Peyer's patch (tissue), 4 donors: ENCODE data around the gene PATJ. TPM values are rescaled to one million over a fixed set of nuclear protein-coding genes. Genes with fewer than 3 reads are reported as not detected.
A peak's percentile ranks its signal among the peaks of the same experiment; 100 is the strongest.

ENCODE experiments used
- DNase-seq, 3 donors: peaks; one replicate each; pipeline ENCODE4 v3.0.0-alpha.2; 2017 to 2019
- H3K27ac ChIP-seq, 4 donors: fragments of 200-600 bp; sonication (generic); one replicate each; pipeline ENCODE4 v1.5.1; 2016 to 2019
- H3K27me3 ChIP-seq, 2 donors: fragments of 200-600 bp; sonication (generic); one replicate each; pipeline ENCODE4 v1.5.1; 2019
- H3K36me3 ChIP-seq, 3 donors: fragments of 200-600 bp; sonication (generic); one replicate each; pipeline ENCODE4 v1.5.1; 2016 to 2019
- H3K4me1 ChIP-seq, 4 donors: fragments of 200-600 bp; sonication (generic); one replicate each; pipeline ENCODE4 v1.5.1; 2016 to 2019
- H3K4me3 ChIP-seq, 4 donors: fragments of 200-600 bp; sonication (generic); 1 replicate in 3 of 4; 2 replicates in 1 of 4; pipeline ENCODE4 v1.5.1; 2016 to 2019; ENCODE audit warnings: mild to moderate bottlenecking in 1 of 4
- H3K9me3 ChIP-seq, 4 donors: fragments of 200-600 bp; sonication (generic); one replicate each; pipeline ENCODE4 v1.5.1; 2016 to 2019; ENCODE audit warnings: mild to moderate bottlenecking in 1 of 4
- CTCF ChIP-seq, 6 experiments: fragments of 450-650 bp in 4 of 6; fragments of 200-600 bp in 2 of 6; sonication (generic) in 1 of 6; IDR thresholded peaks; one replicate each; pipeline ENCODE4 v1.5.1; 2017 to 2019; ENCODE audit warnings: antibody characterized with exemption in 6 of 6, mild to moderate bottlenecking in 3 of 6, moderate library complexity in 1 of 6
- POLR2A ChIP-seq, 2 donors: fragments of 450-650 bp; IDR thresholded peaks; one replicate each; pipeline ENCODE4 v1.5.1; 2017; ENCODE audit warnings: antibody characterized with exemption in 2 of 2, mild to moderate bottlenecking in 2 of 2, moderate library complexity in 2 of 2
- total RNA-seq, 4 donors: library from RNA; depleted of rRNA; stranded (reverse); fragments of >200 nt; gene quantifications; one replicate each; pipeline ENCODE4 v1.1.0, GENCODE V29; 2016

The PATJ gene
- total RNA-seq, 4 donors from 2014 or later: 142 to 153 (median 153) TPM

- H3K4me3 ChIP-seq: no peak overlapping the region
- no peaks in the 10 kb centered on the region for H3K9me3 ChIP-seq
- peaks cover 0 to 4% (median 0%) of the 10 kb centered on the region in 3 donors for H3K36me3 ChIP-seq
- no peak for DNase-seq
- no peaks in the 10 kb centered on the region for H3K27me3 ChIP-seq
- H3K27ac ChIP-seq: no peak overlapping the region
- TF ChIP-seq CTCF (IDR thresholded peaks at IDR 0.05) (no peak), POLR2A (IDR thresholded peaks at IDR 0.05) (no peak)
- H3K4me1 ChIP-seq: no peaks in the 10 kb centered on the region
Measured at GRCh38 chr1:62117018-62117750, 374.9 kb downstream of the PATJ start.

GRCh38 chr1:62126579-62127290 lies 384.5 kb downstream of the PATJ start:
- Histone ChIP-seq H3K4me3 (no peak overlapping the region), H3K27ac (no peak overlapping the region), H3K27me3 (no peaks in the 10 kb centered on the region), H3K4me1 (no peaks in the 10 kb centered on the region), H3K9me3 (no peaks in the 10 kb centered on the region), H3K36me3 (peaks cover 0 to 32% (median 0%) of the 10 kb centered on the region in 3 donors)
- TF ChIP-seq CTCF (IDR thresholded peaks at IDR 0.05) (no peak), POLR2A (IDR thresholded peaks at IDR 0.05) (no peak)
- DNase-seq: no peak

GRCh38 chr1:62128745-62129144 lies 386.5 kb downstream of the PATJ start:
- H3K36me3 ChIP-seq: peaks cover 0 to 35% (median 0%) of the 10 kb centered on the region in 3 donors

GRCh38 chr1:62131093-62131725 lies 388.9 kb downstream of the PATJ start:
- no peak overlapping the region for H3K27ac ChIP-seq
- peak in 1 of 3 donors; percentile 58 for DNase-seq
- no peaks in the 10 kb centered on the region for H3K4me1 ChIP-seq
- H3K36me3 ChIP-seq: peaks cover 0 to 35% (median 0%) of the 10 kb centered on the region in 3 donors
- TF ChIP-seq POLR2A (IDR thresholded peaks at IDR 0.05) (no peak), CTCF (IDR thresholded peaks at IDR 0.05) (peak in 4 of 6 experiments; percentile 58 to 73 (median 62))
- no peaks in the 10 kb centered on the region for H3K9me3 ChIP-seq
- H3K4me3 ChIP-seq: no peak overlapping the region
- no peaks in the 10 kb centered on the region for H3K27me3 ChIP-seq

More at GRCh38 chr1:62128745-62129144, 386.5 kb downstream of the PATJ start:
- DNase-seq: no peak
- H3K4me1 ChIP-seq: no peaks in the 10 kb centered on the region
- no peak overlapping the region for H3K4me3 ChIP-seq
- H3K27me3 ChIP-seq: no peaks in the 10 kb centered on the region
- H3K27ac ChIP-seq: no peak overlapping the region
- TF ChIP-seq CTCF (IDR thresholded peaks at IDR 0.05) (no peak), POLR2A (IDR thresholded peaks at IDR 0.05) (no peak)
- no peaks in the 10 kb centered on the region for H3K9me3 ChIP-seq

- DNase-seq: no peak
- Histone ChIP-seq H3K9me3 (no peaks in the 10 kb centered on the region), H3K36me3 (no peaks in the 10 kb centered on the region), H3K27me3 (no peaks in the 10 kb centered on the region), H3K4me1 (no peaks in the 10 kb centered on the region), H3K27ac (no peak overlapping the region), H3K4me3 (no peak overlapping the region)
- TF ChIP-seq POLR2A (IDR thresholded peaks at IDR 0.05): no peak
- TF ChIP-seq CTCF (IDR thresholded peaks at IDR 0.05): no peak
Measured at GRCh38 chr1:62138029-62138428, 395.7 kb downstream of the PATJ start.
